ENCODE data around the gene CMIP.

CMIP gene

GRCh38 chr16:81551151-81551808 lies 106.7 kb downstream of the CMIP start:
- TF ChIP-seq CTCF (IDR thresholded peaks at IDR 0.05), result no peak

GRCh38 chr16:81551821-81552304 lies 107.3 kb downstream of the CMIP start:
- no peak for TF ChIP-seq CTCF (IDR thresholded peaks at IDR 0.05)

- no peak for TF ChIP-seq CTCF (IDR thresholded peaks at IDR 0.05)
Observed at GRCh38 chr16:81552743-81553079, 108.1 kb downstream of the CMIP start.

GRCh38 chr16:81553080-81553813 lies 108.6 kb downstream of the CMIP start:
- no peak for TF ChIP-seq CTCF (IDR thresholded peaks at IDR 0.05)

GRCh38 chr16:81553814-81554675 lies 109.4 kb downstream of the CMIP start:
- no peak for TF ChIP-seq CTCF (IDR thresholded peaks at IDR 0.05)

- no peak for TF ChIP-seq CTCF (IDR thresholded peaks at IDR 0.05)
Observed at GRCh38 chr16:81554979-81555378, 110.4 kb downstream of the CMIP start.

- no peak for TF ChIP-seq CTCF (IDR thresholded peaks at IDR 0.05)
Observed at GRCh38 chr16:81555660-81556059, 111.1 kb downstream of the CMIP start.

Data from LNCAP (cell line).